Ovary (tissue), 9 donors: ENCODE measurements around the gene UBL7. TPM values are rescaled to one million over a fixed set of nuclear protein-coding genes. Genes with fewer than 3 reads are reported as not detected.

Experiments
- DNase-seq, 5 donors: peaks; one replicate each; pipeline ENCODE4 v3.0.0-alpha.2; 2019 to 2020
- H3K27ac ChIP-seq, 2 donors: fragments of 200-600 bp; one replicate each; pipeline versions ENCODE4 v1.5.1 to v1.8.0; 2019 to 2022
- H3K27me3 ChIP-seq: fragments of 200-600 bp; one replicate; pipeline ENCODE4 v1.8.0; 2022
- H3K36me3 ChIP-seq: fragments of 200-600 bp; sonication (generic); one replicate; pipeline ENCODE4 v1.5.1; 2019
- H3K4me1 ChIP-seq: one replicate; pipeline ENCODE4 v1.8.1; 2013; ENCODE audit warnings: mild to moderate bottlenecking, moderate library complexity; ENCODE audit not compliant: insufficient read depth
- H3K4me3 ChIP-seq: fragments of 200-600 bp; sonication (generic); one replicate; pipeline ENCODE4 v1.5.1; 2017
- H3K9me3 ChIP-seq, 2 donors: fragments of 200-600 bp in 1 of 2; sonication (generic) in 1 of 2; one replicate each; pipeline versions ENCODE4 v1.5.1 to v1.8.1; 2013 to 2019; ENCODE audit warnings: mild to moderate bottlenecking in 1 of 2, moderate library complexity in 1 of 2
- CTCF ChIP-seq, 3 donors: fragments of 450-650 bp in 2 of 3; fragments of 200-600 bp in 1 of 3; IDR thresholded peaks; one replicate each; pipeline versions ENCODE4 v1.5.1 to v1.8.0; 2016 to 2022; ENCODE audit warnings: antibody characterized with exemption in 3 of 3, mild to moderate bottlenecking in 1 of 3
- EP300 ChIP-seq: sonication (generic); formaldehyde crosslinking; IDR thresholded peaks from one replicate; pipeline ENCODE4 v1.6.1; 2017; ENCODE audit warnings: antibody characterized with exemption
- POLR2A ChIP-seq: fragments of 450-650 bp; IDR thresholded peaks from one replicate; pipeline ENCODE4 v1.6.1; 2017; ENCODE audit warnings: antibody characterized with exemption, mild to moderate bottlenecking, moderate library complexity
- WGBS, 3 donors: extraction: QIAGEN DNeasy Blood & Tissue Kit in 1 of 3; methylation state at CpG; one replicate each; pipeline versions ENCODE4 v1.1.5 to v1.1.7; 2013 to 2017; 5-methylcytosine and 5-hydroxymethylcytosine counted together
- intact Hi-C, 4 donors: fragments of 100-400 bp; cut with DNase I; formaldehyde crosslinking; loops; one replicate each; pipeline versions ENCODE4 v1.11.0 to v1.15.1; 2022 to 2023
- polyA plus RNA-seq, 2 donors: library from polyadenylated mRNA; stranded (reverse); fragments of 200-250 nt in 1 of 2; fragments of 350-450 nt in 1 of 2; fragmentation: Illumina TruSeq in 1 of 2; extraction: RNeasy Lipid Tissue Mini Kit (QIAGEN cat#74804) in 1 of 2; gene quantifications; one replicate each; pipeline ENCODE4 v1.2.3, GENCODE V29; 2013 to 2014
- total RNA-seq, 7 donors: library from RNA; depleted of rRNA in 2 of 7; stranded (reverse); fragments of >200 nt in 2 of 7; fragmentation: NEBNext Ultra II Directional in 3 of 7; extraction: Animal tissue kit (Norgen Biotek cat#: 25700) in 3 of 7; gene quantifications; one replicate each; pipeline versions ENCODE4 v1.1.0 to v1.2.4, GENCODE V29; 2016 to 2023
- donor health status: DM: no; HTN: no; CAD: no; lungs with moderate emphysema.
- donor health status: DM: no; HTN: no; CAD: no.
- donor health status: Bipolar disorder and iron deficiency.
- donor health status: DM: yes; HTN: yes; CAD: no.
- donor health status: DM: no; HTN: no; CAD: no.
- donor health status: DM: yes; HTN: yes; CAD: no.

Gene UBL7
- total and polyA plus RNA-seq, 9 donors, result 26.4 to 44.1 (median 34.3) TPM

DNA sequence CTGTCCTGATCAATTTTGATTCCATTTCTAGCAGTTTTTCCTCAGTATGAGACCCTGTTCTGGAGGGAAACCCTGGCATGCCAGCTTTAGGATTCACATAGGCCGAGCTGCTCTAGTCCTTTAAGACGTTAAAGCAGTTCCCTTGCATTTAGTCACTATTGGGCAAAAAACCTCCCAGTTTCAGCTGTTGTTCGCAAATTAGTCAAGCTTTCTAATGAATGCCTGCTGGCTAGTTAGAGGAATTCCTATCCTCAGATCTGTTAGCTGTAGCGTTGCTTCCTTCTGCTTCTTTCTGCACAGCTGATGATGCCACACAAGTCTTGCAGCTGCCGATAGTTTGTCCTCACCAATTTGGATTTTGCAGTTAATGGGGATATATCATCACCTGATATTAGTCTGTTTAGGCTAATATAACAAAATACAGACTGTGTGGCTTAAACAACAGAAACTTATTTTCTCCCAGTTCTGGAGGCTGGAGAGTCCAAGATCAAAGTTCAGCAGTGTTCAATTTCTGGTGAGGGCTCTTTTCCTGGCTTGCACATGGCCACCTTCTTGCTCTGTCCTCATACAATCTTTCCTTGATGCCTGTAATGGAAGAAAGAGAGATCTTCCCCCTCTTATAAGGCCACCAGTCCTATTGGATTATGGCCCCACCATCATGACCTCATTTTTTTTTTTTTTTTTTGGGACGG, 7.5 kb upstream of the UBL7 start:
- WGBS, 3 donors, result 97% methylated on average over 6 of the region's 6 CpGs
- no peaks in the 10 kb centered on the region for H3K27me3 ChIP-seq
- no peak for DNase-seq
- H3K27ac ChIP-seq, result no peak overlapping the region
- intact Hi-C loops, result loop anchor here in 1 of 4 donors (10.0 kb wide), 1 partner anchor 76 kb away; the partner anchor contains the start of gene ARID3B
- H3K4me1 ChIP-seq, result no peaks in the 10 kb centered on the region
- no peaks in the 10 kb centered on the region for H3K9me3 ChIP-seq
- no peak for TF ChIP-seq CTCF (IDR thresholded peaks at IDR 0.05)
- no peak for TF ChIP-seq EP300
- TF ChIP-seq POLR2A, result no peak
- H3K36me3 ChIP-seq, result no peaks in the 10 kb centered on the region
- no peak overlapping the region for H3K4me3 ChIP-seq

DNA sequence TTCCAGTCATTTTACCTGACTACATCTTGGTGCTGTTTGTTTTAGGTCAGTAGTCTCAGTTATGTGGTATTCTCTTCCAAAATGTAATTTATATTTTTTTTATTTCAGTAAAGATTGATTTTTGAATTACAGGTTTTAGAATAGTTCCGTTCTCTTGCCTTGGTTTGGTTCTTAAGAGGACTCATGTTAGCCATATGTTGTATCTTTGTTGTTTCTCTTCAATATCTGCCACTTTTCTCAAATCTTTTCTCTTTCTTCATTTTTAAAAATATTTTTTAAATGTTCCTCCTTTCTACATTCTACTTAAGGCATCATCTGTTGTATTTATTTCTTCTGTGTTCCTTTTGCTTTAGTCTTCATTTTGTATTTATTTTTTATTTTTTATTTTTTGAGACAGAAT, 5.6 kb upstream of the UBL7 start:
- TF ChIP-seq POLR2A (no peak), CTCF (IDR thresholded peaks at IDR 0.05) (no peak), EP300 (no peak)
- Histone ChIP-seq H3K4me3 (no peak overlapping the region), H3K36me3 (no peaks in the 10 kb centered on the region), H3K9me3 (no peaks in the 10 kb centered on the region), H3K27me3 (no peaks in the 10 kb centered on the region), H3K27ac (no peak overlapping the region), H3K4me1 (peaks cover under 1% of the 10 kb centered on the region)
- WGBS, 3 donors, result 98 to 100% (median 100%) methylated on average over 1 of the region's 1 CpG
- DNase-seq, result no peak
- intact Hi-C loops, result loop anchor here in 1 of 4 donors (10.0 kb wide), 1 partner anchor 78 kb away; the partner anchor contains the start of gene ARID3B

GRCh38 chr15:74464897-74465296, 3.9 kb upstream of the UBL7 start:
- WGBS, 3 donors, result 93 to 95% (median 94%) methylated on average over 2 of the region's 2 CpGs
- intact Hi-C loops, result loop anchor here in 1 of 4 donors (10.0 kb wide), 1 partner anchor 80 kb away; the partner anchor contains the start of gene ARID3B

DNA sequence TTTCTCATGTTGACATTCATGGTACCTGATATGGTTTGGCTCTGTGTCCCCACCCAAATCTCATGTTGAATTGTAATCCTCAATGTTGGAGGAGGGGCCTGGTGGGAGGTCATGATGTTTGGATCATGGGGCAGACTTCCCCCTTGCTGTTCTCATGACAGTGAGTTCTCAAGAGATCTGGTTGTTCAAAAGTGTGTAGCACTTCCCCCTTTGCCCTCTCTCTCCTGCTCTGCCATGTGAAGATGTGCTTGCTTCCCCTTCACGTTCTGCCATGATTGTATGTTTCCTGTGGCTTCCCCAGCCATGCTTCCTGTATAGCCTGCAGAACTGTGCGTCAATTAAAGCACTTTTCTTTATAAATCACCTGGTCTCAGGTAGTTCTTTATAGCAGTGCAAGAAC, 3.3 kb upstream of the UBL7 start:
- Histone ChIP-seq H3K4me1 (peaks cover 3% of the 10 kb centered on the region), H3K36me3 (no peaks in the 10 kb centered on the region), H3K9me3 (no peaks in the 10 kb centered on the region), H3K27me3 (no peaks in the 10 kb centered on the region), H3K4me3 (no peak overlapping the region), H3K27ac (no peak overlapping the region)
- no peak for DNase-seq
- TF ChIP-seq EP300 (no peak), CTCF (IDR thresholded peaks at IDR 0.05) (no peak)
- intact Hi-C loops, result loop anchor here in 1 of 4 donors (10.0 kb wide), 1 partner anchor 81 kb away; the partner anchor contains the start of gene ARID3B
- 84 to 85% (median 85%) methylated on average over 2 of the region's 2 CpGs for WGBS, 3 donors

More at GRCh38 chr15:74464897-74465296, 3.9 kb upstream of the UBL7 start:
- Histone ChIP-seq H3K4me3 (no peak overlapping the region), H3K27me3 (no peaks in the 10 kb centered on the region), H3K27ac (no peak overlapping the region), H3K9me3 (no peaks in the 10 kb centered on the region), H3K4me1 (peaks cover 3% of the 10 kb centered on the region), H3K36me3 (no peaks in the 10 kb centered on the region)
- no peak for TF ChIP-seq EP300
- no peak for TF ChIP-seq POLR2A
- no peak for TF ChIP-seq CTCF (IDR thresholded peaks at IDR 0.05)
- DNase-seq, result no peak
